HG03432 (cell line): ENCODE results near the gene EYA4.

ENCODE experiments used
- ATAC-seq: cut with Tn5 transposase; IDR thresholded peaks from one replicate; pipeline ENCODE4 v1.9.1; 2021; ENCODE audit warnings: mild to moderate bottlenecking, moderate library complexity; ENCODE audit not compliant: unreplicated experiment

EYA4 gene

GRCh38 chr6:133288662-133289061 lies 47.5 kb downstream of the EYA4 start:
- no peak for ATAC-seq

GRCh38 chr6:133289733-133290306 lies 48.7 kb downstream of the EYA4 start:
- ATAC-seq, result no peak

- no peak for ATAC-seq
These were observed 49.8 kb downstream of the EYA4 start for GRCh38 chr6:133290930-133291329.

- no peak for ATAC-seq
These were observed 50.5 kb downstream of the EYA4 start for GRCh38 chr6:133291671-133292070.

- no peak for ATAC-seq
These were observed 56.5 kb downstream of the EYA4 start for GRCh38 chr6:133297657-133298056.

- no peak for ATAC-seq
These were observed 57.2 kb downstream of the EYA4 start for GRCh38 chr6:133298335-133298734.

GRCh38 chr6:133298801-133299200 lies 57.6 kb downstream of the EYA4 start:
- ATAC-seq, result no peak

- no peak for ATAC-seq
These were observed 59.7 kb downstream of the EYA4 start for GRCh38 chr6:133300896-133301295.

- ATAC-seq, result no peak
These were observed 60.7 kb downstream of the EYA4 start for GRCh38 chr6:133301835-133302234.

GRCh38 chr6:133306931-133307330 lies 65.8 kb downstream of the EYA4 start:
- no peak for ATAC-seq

GRCh38 chr6:133309579-133309978 lies 68.4 kb downstream of the EYA4 start:
- ATAC-seq, result no peak

GRCh38 chr6:133312006-133312405 lies 70.8 kb downstream of the EYA4 start:
- ATAC-seq, result no peak

GRCh38 chr6:133313068-133313467 lies 71.9 kb downstream of the EYA4 start:
- no peak for ATAC-seq

- ATAC-seq, result no peak
These were observed 73.8 kb downstream of the EYA4 start for GRCh38 chr6:133314947-133315346.

GRCh38 chr6:133315811-133316210 lies 74.7 kb downstream of the EYA4 start:
- no peak for ATAC-seq

- ATAC-seq, result no peak
These were observed 76.5 kb downstream of the EYA4 start for GRCh38 chr6:133317704-133318103.

- ATAC-seq, result no peak
These were observed 85.4 kb downstream of the EYA4 start for GRCh38 chr6:133326584-133326983.

- ATAC-seq, result no peak
These were observed 92.7 kb downstream of the EYA4 start for GRCh38 chr6:133333852-133334251.

- no peak for ATAC-seq
These were observed 96.2 kb downstream of the EYA4 start for GRCh38 chr6:133337308-133337707.

GRCh38 chr6:133339543-133340384 lies 98.6 kb downstream of the EYA4 start:
- no peak for ATAC-seq

GRCh38 chr6:133340557-133340956 lies 99.4 kb downstream of the EYA4 start:
- ATAC-seq, result no peak

- no peak for ATAC-seq
These were observed 100.5 kb downstream of the EYA4 start for GRCh38 chr6:133341607-133342158.
